GM13977 (cell line): ENCODE data around the gene NTN1.

Source experiments
- DNase-seq: peaks from one replicate; pipeline ENCODE4 v3.0.0; 2012; ENCODE audit warnings: low spot score
- CTCF ChIP-seq: IDR thresholded peaks from 2 replicates; pipeline ENCODE4 v1.5.1; 2012; ENCODE audit warnings: mild to moderate bottlenecking, control low read depth; ENCODE audit not compliant: insufficient read depth; ENCODE audit errors: extremely low read depth, missing control alignments
- in situ Hi-C: fragments of 300-500 bp; cut with MboI; formaldehyde crosslinking; loops from one replicate; pipeline ENCODE4 v1.12.0; 2022; ENCODE audit warnings: low sequenced_read_pairs, low pct_unique_long_range_greater_than_20kb, mixed read lengths, inconsistent platforms; ENCODE audit not compliant: unreplicated experiment

Gene NTN1

GRCh38 chr17:9218911-9219310, 197.6 kb downstream of the NTN1 start:
- in situ Hi-C loops: no loop called here

GRCh38 chr17:9219631-9220397, 198.5 kb downstream of the NTN1 start:
- in situ Hi-C loops: no loop called here
- no peak for DNase-seq
- no peak for TF ChIP-seq CTCF

More at GRCh38 chr17:9218911-9219310, 197.6 kb downstream of the NTN1 start:
- no peak for DNase-seq
- TF ChIP-seq CTCF: no peak

- DNase-seq: no peak
- in situ Hi-C loops: no loop called here
- TF ChIP-seq CTCF: no peak
These were observed 199.3 kb downstream of the NTN1 start for GRCh38 chr17:9220398-9221146.

- in situ Hi-C loops: no loop called here
- no peak for TF ChIP-seq CTCF
- no peak for DNase-seq
These were observed 200.0 kb downstream of the NTN1 start for GRCh38 chr17:9221147-9221921.

- in situ Hi-C loops: no loop called here
- no peak for DNase-seq
- TF ChIP-seq CTCF: no peak
These were observed 200.5 kb downstream of the NTN1 start for GRCh38 chr17:9221922-9222180.

GRCh38 chr17:9223531-9223930, 202.2 kb downstream of the NTN1 start:
- no peak for DNase-seq
- TF ChIP-seq CTCF: no peak
- in situ Hi-C loops: no loop called here
